CD8-positive, alpha-beta memory T cell (primary cell): ENCODE measurements around the gene LMX1A. TPM values are rescaled to one million over a fixed set of nuclear protein-coding genes. Genes with fewer than 3 reads are reported as not detected.

Experiments used
- CTCF ChIA-PET: fragments of 350-600 bp; sonication (Branson Sonifier 250); formaldehyde crosslinking; loops from one replicate; lab custom pipeline; 2021; ENCODE audit warnings: antibody characterized with exemption; lab: Charles Lee
- POLR2A ChIA-PET: fragments of 350-600 bp; sonication (Branson Sonifier 250); formaldehyde crosslinking; loops from one replicate; lab custom pipeline; 2021; ENCODE audit warnings: antibody characterized with exemption; lab: Charles Lee
- DNase-seq, 5 donors: peaks; one replicate each; pipeline versions ENCODE4 v3.0.0 to v3.0.0-alpha.2; 2020 to 2022; ENCODE audit warnings: mixed read lengths in 1 of 5
- H3K27ac ChIP-seq: one replicate; pipeline ENCODE4 v1.7.0; 2013; ENCODE audit warnings: low read depth, mild to moderate bottlenecking, low read length, moderate library complexity
- H3K27me3 ChIP-seq: 2 replicates; pipeline ENCODE4 v1.7.0; 2013; ENCODE audit warnings: low read length, mild to moderate bottlenecking; ENCODE audit not compliant: insufficient read depth, poor library complexity, severe bottlenecking
- H3K36me3 ChIP-seq: 2 replicates; pipeline ENCODE4 v1.7.0; 2013; ENCODE audit warnings: mild to moderate bottlenecking, low read length, moderate library complexity; ENCODE audit not compliant: insufficient read depth
- H3K4me1 ChIP-seq: 2 replicates; pipeline ENCODE4 v1.7.0; 2013; ENCODE audit warnings: mild to moderate bottlenecking, low read length, moderate library complexity; ENCODE audit not compliant: insufficient read depth
- H3K4me3 ChIP-seq: 2 replicates; pipeline ENCODE4 v1.7.0; 2013; ENCODE audit warnings: mild to moderate bottlenecking, low read length
- H3K9me3 ChIP-seq: 2 replicates; pipeline ENCODE4 v1.7.0; 2013; ENCODE audit warnings: mild to moderate bottlenecking, low read length
- H3K27ac Mint-ChIP-seq, 8 donors: one replicate each; pipeline ENCODE4 v1.8.0; 2020 to 2021; ENCODE audit warnings: mixed read lengths in 8 of 8, mild to moderate bottlenecking in 6 of 8, inconsistent platforms in 3 of 8, moderate library complexity in 3 of 8
- H3K27me3 Mint-ChIP-seq, 2 donors: one replicate each; pipeline ENCODE4 v1.8.0; 2020 to 2021; ENCODE audit warnings: mixed read lengths in 2 of 2, mild to moderate bottlenecking in 1 of 2, moderate library complexity in 1 of 2
- H3K36me3 Mint-ChIP-seq, 3 donors: one replicate each; pipeline ENCODE4 v1.8.0; 2020 to 2021; ENCODE audit warnings: mixed read lengths in 3 of 3, inconsistent platforms in 1 of 3, mild to moderate bottlenecking in 1 of 3
- H3K4me1 Mint-ChIP-seq, 3 donors: one replicate each; pipeline ENCODE4 v1.8.0; 2020 to 2021; ENCODE audit warnings: mixed read lengths in 3 of 3, inconsistent platforms in 1 of 3, mild to moderate bottlenecking in 1 of 3
- H3K4me3 Mint-ChIP-seq, 7 donors: one replicate each; pipeline ENCODE4 v1.8.0; 2020 to 2021; ENCODE audit warnings: mixed read lengths in 7 of 7, mild to moderate bottlenecking in 6 of 7, moderate library complexity in 4 of 7, inconsistent platforms in 2 of 7
- H3K9me3 Mint-ChIP-seq, 5 donors: one replicate each; pipeline ENCODE4 v1.8.0; 2020 to 2022; ENCODE audit warnings: mixed read lengths in 5 of 5, mild to moderate bottlenecking in 3 of 5, moderate library complexity in 2 of 5, inconsistent platforms in 1 of 5
- polyA plus RNA-seq: library from polyadenylated mRNA; unstranded; fragments of 300-500 nt; fragmentation: Illumina TruSeq; gene quantifications from one replicate; pipeline ENCODE4 v1.2.3, GENCODE V29; 2021
- total RNA-seq, 2 experiments: library from RNA; stranded (reverse); gene quantifications; one replicate each; pipeline ENCODE4 v1.2.3, GENCODE V29; 2021

The LMX1A gene
- total and polyA plus RNA-seq, 3 experiments from 2014 or later = not detected

DNA sequence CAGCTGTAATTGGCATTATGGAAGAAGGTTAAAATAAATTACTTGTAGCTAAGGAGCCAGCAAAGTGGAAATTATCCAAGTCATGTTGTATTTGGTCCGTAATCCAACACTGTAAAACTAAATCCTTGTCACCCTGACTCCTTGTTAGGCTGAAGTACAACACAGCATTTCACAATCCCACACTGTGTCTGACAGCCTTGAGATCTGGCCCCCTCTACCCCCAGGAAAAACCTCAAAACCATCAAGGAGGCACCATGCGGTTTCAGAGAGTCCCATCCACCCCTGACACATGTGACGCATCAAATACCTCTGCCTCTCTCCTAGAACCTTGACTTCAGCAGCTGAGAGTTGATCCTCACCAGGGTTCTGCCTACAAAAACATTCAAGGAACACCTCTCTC is 41.0 kb downstream of the LMX1A start:
- ChIA-PET POLR2A (no interaction called here), CTCF (no interaction called here)
- no peaks in the 10 kb centered on the region for H3K27me3 ChIP-seq
- H3K4me1 Mint-ChIP-seq = no peaks in the 10 kb centered on the region
- peaks cover 0 to 1% (median 0%) of the 10 kb centered on the region in 3 donors for H3K36me3 Mint-ChIP-seq
- no peak overlapping the region for H3K27ac Mint-ChIP-seq
- no peak for DNase-seq
- no peaks in the 10 kb centered on the region for H3K9me3 ChIP-seq
- peaks cover 0 to 6% (median 0%) of the 10 kb centered on the region in 5 donors for H3K9me3 Mint-ChIP-seq
- H3K4me3 ChIP-seq = no peak overlapping the region
- H3K27ac ChIP-seq = no peak overlapping the region
- no peaks in the 10 kb centered on the region for H3K4me1 ChIP-seq
- H3K36me3 ChIP-seq = no peaks in the 10 kb centered on the region
- H3K4me3 Mint-ChIP-seq = no peak overlapping the region
- H3K27me3 Mint-ChIP-seq = peaks cover 21 to 45% of the 10 kb centered on the region in 2 donors

DNA sequence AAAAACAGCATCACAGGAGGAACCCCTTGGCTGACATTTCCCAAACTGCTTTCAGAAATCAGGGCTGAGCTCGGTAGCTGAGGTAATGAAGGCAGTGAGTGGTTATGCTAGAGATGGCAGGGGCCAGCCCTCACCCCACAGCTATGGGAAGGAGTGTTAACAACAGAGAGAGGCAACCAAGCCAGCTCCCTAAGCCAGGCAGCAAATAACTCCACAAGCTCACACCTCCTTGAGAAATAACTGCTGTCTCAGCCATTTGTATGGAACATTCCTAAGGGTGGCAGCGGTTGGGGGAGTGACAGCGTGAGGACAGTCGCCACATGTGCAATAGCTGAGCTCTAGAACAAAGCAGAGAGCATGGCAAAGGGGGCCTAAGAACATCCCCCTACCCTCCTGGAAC is 42.6 kb downstream of the LMX1A start:
- H3K27ac ChIP-seq = no peak overlapping the region
- no peaks in the 10 kb centered on the region for H3K36me3 ChIP-seq
- H3K27me3 ChIP-seq = no peaks in the 10 kb centered on the region
- H3K36me3 Mint-ChIP-seq = peaks cover 0 to 1% (median 0%) of the 10 kb centered on the region in 3 donors
- ChIA-PET CTCF (no interaction called here), POLR2A (no interaction called here)
- H3K4me1 Mint-ChIP-seq = no peaks in the 10 kb centered on the region
- H3K4me3 ChIP-seq = no peak overlapping the region
- H3K9me3 ChIP-seq = no peaks in the 10 kb centered on the region
- no peak for DNase-seq
- peaks cover 0 to 3% (median 0%) of the 10 kb centered on the region in 5 donors for H3K9me3 Mint-ChIP-seq
- no peaks in the 10 kb centered on the region for H3K4me1 ChIP-seq
- H3K27ac Mint-ChIP-seq = no peak overlapping the region
- no peak overlapping the region for H3K4me3 Mint-ChIP-seq
- peaks cover 21 to 38% of the 10 kb centered on the region in 2 donors for H3K27me3 Mint-ChIP-seq

DNA sequence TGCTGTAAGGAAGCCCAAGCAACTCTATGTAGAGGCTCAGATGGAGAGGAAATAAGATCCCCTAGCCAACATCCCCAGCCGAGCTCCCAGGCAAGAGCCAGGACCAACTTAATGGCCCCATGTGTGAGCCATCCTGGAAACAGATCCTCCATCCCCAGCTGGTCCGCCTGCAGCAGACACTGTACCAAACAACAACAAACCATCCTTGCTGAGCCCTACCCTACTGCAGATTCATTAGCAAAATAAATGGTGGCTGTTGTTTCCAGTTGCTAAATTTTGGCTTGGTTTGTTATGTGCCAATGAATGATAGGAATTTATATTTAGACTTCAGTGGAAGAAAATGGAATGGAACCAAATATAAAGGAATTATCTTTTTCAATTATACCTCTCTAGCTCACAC is 43.9 kb downstream of the LMX1A start:
- no peak overlapping the region for H3K4me3 ChIP-seq
- Mint-ChIP-seq H3K4me1 (no peaks in the 10 kb centered on the region), H3K27me3 (peaks cover 20 to 31% of the 10 kb centered on the region in 2 donors), H3K9me3 (peaks cover 0 to 3% (median 0%) of the 10 kb centered on the region in 5 donors), H3K27ac (no peak overlapping the region), H3K4me3 (no peak overlapping the region), H3K36me3 (peaks cover 0 to 1% (median 0%) of the 10 kb centered on the region in 3 donors)
- no peaks in the 10 kb centered on the region for H3K27me3 ChIP-seq
- no peaks in the 10 kb centered on the region for H3K36me3 ChIP-seq
- H3K27ac ChIP-seq = no peak overlapping the region
- no peaks in the 10 kb centered on the region for H3K4me1 ChIP-seq
- ChIA-PET POLR2A (no interaction called here), CTCF (no interaction called here)
- no peaks in the 10 kb centered on the region for H3K9me3 ChIP-seq
- no peak for DNase-seq

DNA sequence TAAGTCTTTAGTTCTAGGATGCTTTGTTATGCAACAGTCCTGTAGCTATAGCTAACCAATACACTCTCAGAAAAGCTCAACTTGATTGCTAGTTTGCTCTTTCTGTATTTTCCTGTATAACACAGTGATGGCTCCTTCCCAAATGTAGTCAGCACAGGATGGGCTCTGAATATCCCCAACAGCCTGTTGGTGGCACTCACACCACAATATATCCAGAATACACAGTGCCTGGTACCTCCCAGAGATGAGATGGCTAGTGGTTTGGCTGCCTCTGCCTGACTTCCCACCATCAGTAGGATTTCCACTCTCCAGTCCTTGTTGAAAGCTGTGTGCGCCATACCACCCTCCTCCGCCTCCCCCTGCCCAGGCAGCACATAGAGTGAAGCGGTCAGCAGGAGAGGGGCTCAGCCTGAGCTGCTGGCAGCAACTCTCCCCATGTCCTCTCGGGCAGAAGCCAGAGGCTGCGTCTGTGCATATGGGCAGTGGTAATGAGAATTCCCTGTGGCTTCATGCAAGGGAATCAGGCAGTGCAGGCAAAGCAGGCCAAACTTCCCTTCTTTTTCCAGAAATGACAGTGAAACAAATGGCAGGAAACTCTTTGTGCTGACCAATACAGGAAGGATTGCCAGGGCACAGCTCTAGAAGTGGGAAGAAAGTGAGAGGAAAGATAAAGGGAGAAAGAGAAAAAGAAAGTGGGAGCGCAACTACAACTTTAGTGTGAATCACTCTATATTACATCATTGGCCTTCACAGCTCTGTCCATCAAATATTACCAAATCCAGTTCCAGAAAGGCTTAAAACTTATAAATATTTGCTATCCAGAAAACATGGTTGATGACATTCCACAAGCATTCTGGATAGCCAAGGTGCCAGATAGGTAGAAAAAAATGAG is 49.7 kb downstream of the LMX1A start:
- no peak overlapping the region for H3K4me3 Mint-ChIP-seq
- POLR2A ChIA-PET = no interaction called here
- H3K9me3 Mint-ChIP-seq = peaks cover 0 to 3% (median 0%) of the 10 kb centered on the region in 5 donors
- H3K4me1 Mint-ChIP-seq = no peaks in the 10 kb centered on the region
- no peak overlapping the region for H3K4me3 ChIP-seq
- no peaks in the 10 kb centered on the region for H3K36me3 ChIP-seq
- no peaks in the 10 kb centered on the region for H3K36me3 Mint-ChIP-seq
- H3K4me1 ChIP-seq = no peaks in the 10 kb centered on the region
- H3K27ac ChIP-seq = no peak overlapping the region
- no peaks in the 10 kb centered on the region for H3K27me3 ChIP-seq
- no peak overlapping the region for H3K27ac Mint-ChIP-seq
- peaks cover 8 to 17% of the 10 kb centered on the region in 2 donors for H3K27me3 Mint-ChIP-seq
- CTCF ChIA-PET = no interaction called here
- no peaks in the 10 kb centered on the region for H3K9me3 ChIP-seq
- no peak for DNase-seq

DNA sequence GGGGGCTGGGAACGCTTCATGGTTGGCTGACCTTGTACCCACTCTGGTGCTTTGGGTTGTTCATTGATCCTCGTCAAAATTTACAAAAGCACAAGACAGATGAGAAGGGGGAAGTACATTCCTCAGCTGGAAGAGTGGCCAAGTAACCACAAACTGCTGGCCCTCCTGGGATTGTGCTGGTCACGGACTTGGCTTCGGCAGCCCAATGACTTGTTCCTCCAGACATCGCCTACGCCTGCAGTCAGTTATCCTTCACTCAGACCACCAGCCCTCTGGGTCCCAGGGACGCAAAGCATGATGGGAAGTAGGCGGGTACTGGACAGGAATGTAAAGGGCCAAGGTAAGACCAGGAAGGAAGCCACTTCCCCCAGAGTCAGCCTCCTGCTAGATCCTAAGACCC is 53.1 kb downstream of the LMX1A start:
- Mint-ChIP-seq H3K27me3 (peaks cover 4 to 17% of the 10 kb centered on the region in 2 donors), H3K36me3 (no peaks in the 10 kb centered on the region), H3K4me1 (no peaks in the 10 kb centered on the region), H3K4me3 (no peak overlapping the region), H3K27ac (no peak overlapping the region), H3K9me3 (peaks cover 0 to 2% (median 0%) of the 10 kb centered on the region in 5 donors)
- Histone ChIP-seq H3K27ac (no peak overlapping the region), H3K27me3 (no peaks in the 10 kb centered on the region), H3K36me3 (no peaks in the 10 kb centered on the region), H3K4me3 (no peak overlapping the region), H3K4me1 (no peaks in the 10 kb centered on the region), H3K9me3 (no peaks in the 10 kb centered on the region)
- no peak for DNase-seq
- POLR2A ChIA-PET = no interaction called here
- CTCF ChIA-PET = no interaction called here

DNA sequence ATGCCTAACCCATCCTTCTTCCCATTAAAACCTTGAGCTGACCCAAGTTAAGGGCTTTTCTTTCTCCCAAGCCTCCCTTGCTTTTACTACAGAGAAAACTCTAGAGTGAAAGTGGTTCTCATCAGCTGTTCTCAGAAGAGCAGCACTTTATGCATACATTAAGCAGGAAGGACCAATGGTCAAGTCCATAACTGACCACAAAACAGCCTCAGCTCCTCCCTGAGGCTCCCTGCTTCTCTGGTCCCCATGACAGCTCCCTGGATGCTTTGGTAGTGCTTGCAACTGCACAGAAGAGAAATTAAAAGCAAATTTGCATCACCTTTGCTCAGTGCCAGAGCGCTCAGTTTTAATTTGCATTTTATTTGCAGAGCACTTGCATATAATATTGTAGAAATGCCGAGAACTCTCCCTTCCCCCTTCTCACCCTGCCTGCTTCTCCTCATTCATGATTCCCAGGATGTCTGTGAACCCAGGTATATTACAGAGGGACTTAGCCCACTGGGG is 56.1 kb downstream of the LMX1A start:
- H3K27ac ChIP-seq = no peak overlapping the region
- H3K4me3 ChIP-seq = no peak overlapping the region
- peaks cover 4 to 12% of the 10 kb centered on the region in 2 donors for H3K27me3 Mint-ChIP-seq
- H3K27ac Mint-ChIP-seq = no peak overlapping the region
- H3K4me1 Mint-ChIP-seq = no peaks in the 10 kb centered on the region
- no peaks in the 10 kb centered on the region for H3K36me3 ChIP-seq
- H3K9me3 Mint-ChIP-seq = no peaks in the 10 kb centered on the region
- no peak for DNase-seq
- POLR2A ChIA-PET = no interaction called here
- H3K4me3 Mint-ChIP-seq = no peak overlapping the region
- no peaks in the 10 kb centered on the region for H3K9me3 ChIP-seq
- H3K36me3 Mint-ChIP-seq = no peaks in the 10 kb centered on the region
- CTCF ChIA-PET = no interaction called here
- no peaks in the 10 kb centered on the region for H3K27me3 ChIP-seq
- H3K4me1 ChIP-seq = no peaks in the 10 kb centered on the region

DNA sequence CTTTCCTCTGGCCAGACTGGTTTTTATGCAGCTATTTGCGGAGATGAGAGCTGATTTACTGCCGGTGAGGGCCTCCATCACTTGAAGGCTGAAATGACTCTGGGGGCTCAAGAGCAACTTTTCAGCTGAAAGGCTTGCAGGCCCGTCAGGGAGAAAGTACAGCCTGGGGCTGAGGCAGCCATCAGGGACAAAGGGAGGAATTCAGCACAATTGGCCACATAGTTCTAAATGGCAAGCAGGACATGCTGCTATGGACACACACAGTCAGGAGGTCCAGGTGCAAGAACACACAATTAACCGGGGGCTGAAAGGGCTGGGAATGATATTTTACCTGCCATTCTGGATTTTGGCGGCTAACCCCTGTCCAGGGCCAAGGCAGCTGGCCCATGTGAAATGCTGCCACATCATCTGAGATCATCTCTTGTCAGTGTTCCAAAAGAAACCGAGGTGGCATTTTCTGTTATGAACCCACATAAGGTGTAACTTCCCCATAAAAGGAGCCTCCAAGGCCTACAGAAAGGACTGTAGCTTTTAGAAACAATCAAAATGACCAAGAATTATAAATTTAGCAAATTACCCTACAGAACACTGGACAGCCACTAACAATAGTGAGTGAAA is 58.2 kb downstream of the LMX1A start:
- H3K36me3 Mint-ChIP-seq = no peaks in the 10 kb centered on the region
- Histone ChIP-seq H3K27ac (no peak overlapping the region), H3K9me3 (no peaks in the 10 kb centered on the region), H3K27me3 (no peaks in the 10 kb centered on the region), H3K4me3 (no peak overlapping the region), H3K36me3 (no peaks in the 10 kb centered on the region), H3K4me1 (no peaks in the 10 kb centered on the region)
- H3K27ac Mint-ChIP-seq = no peak overlapping the region
- H3K27me3 Mint-ChIP-seq = peaks cover 0 to 7% of the 10 kb centered on the region in 2 donors
- H3K9me3 Mint-ChIP-seq = no peaks in the 10 kb centered on the region
- POLR2A ChIA-PET = no interaction called here
- no peaks in the 10 kb centered on the region for H3K4me1 Mint-ChIP-seq
- CTCF ChIA-PET = no interaction called here
- no peak overlapping the region for H3K4me3 Mint-ChIP-seq
- DNase-seq = no peak

DNA sequence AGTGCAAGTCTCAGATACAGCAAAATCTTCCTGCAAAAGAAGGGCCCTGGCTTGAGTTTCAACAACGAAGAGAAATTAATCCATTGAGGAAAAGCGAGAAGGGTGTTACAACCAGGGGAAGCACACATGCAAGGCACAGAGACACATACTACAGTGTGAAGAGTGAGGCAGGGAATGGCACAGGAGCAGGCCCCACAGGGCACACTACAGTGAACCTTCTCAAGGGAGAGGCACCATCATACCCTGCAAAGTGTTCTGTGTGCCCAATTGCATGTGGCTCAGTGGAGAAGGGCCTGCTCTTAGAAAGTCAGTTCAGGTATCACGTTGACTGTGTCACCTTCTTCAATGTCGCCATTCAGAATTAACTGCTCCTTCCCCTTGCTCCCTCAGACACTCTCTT is 60.3 kb downstream of the LMX1A start:
- ChIA-PET POLR2A (no interaction called here), CTCF (no interaction called here)
- Mint-ChIP-seq H3K9me3 (peaks cover 0 to 2% (median 0%) of the 10 kb centered on the region in 5 donors), H3K27ac (no peak overlapping the region), H3K36me3 (no peaks in the 10 kb centered on the region), H3K4me1 (no peaks in the 10 kb centered on the region), H3K4me3 (no peak overlapping the region), H3K27me3 (peaks cover 0 to 9% of the 10 kb centered on the region in 2 donors)
- H3K27ac ChIP-seq = no peak overlapping the region
- no peak for DNase-seq
- no peaks in the 10 kb centered on the region for H3K4me1 ChIP-seq
- H3K9me3 ChIP-seq = no peaks in the 10 kb centered on the region
- H3K36me3 ChIP-seq = no peaks in the 10 kb centered on the region
- no peak overlapping the region for H3K4me3 ChIP-seq
- H3K27me3 ChIP-seq = no peaks in the 10 kb centered on the region
